GM12874 (cell line): ENCODE results near the gene HDAC1.

ENCODE experiments used
- CTCF ChIP-seq: IDR thresholded peaks from 2 replicates; pipeline ENCODE4 v1.5.1; 2011; ENCODE audit warnings: low read depth, mild to moderate bottlenecking, control low read depth, low read length, moderate library complexity; ENCODE audit not compliant: insufficient read depth

Gene HDAC1

GRCh38 chr1:32276032-32276782 is 15.7 kb upstream of the HDAC1 start:
- no peak for TF ChIP-seq CTCF

- TF ChIP-seq CTCF: no peak
Observed at GRCh38 chr1:32285658-32286057, 6.2 kb upstream of the HDAC1 start.

- no peak for TF ChIP-seq CTCF
Observed at GRCh38 chr1:32286763-32287162, 5.1 kb upstream of the HDAC1 start.

GRCh38 chr1:32289256-32289655 is 2.6 kb upstream of the HDAC1 start:
- TF ChIP-seq CTCF: no peak

GRCh38 chr1:32291145-32291707 is 657 bp upstream of the HDAC1 start:
- no peak for TF ChIP-seq CTCF

- TF ChIP-seq CTCF: no peak
Observed at GRCh38 chr1:32299327-32299726, 7.4 kb downstream of the HDAC1 start.

GRCh38 chr1:32303358-32303757 is 11.5 kb downstream of the HDAC1 start:
- no peak for TF ChIP-seq CTCF
